HepG2 (cell line): ENCODE measurements around the gene MED12L. TPM values are rescaled to one million over a fixed set of nuclear protein-coding genes. Genes with fewer than 3 reads are reported as not detected.

Source experiments
- ATAC-seq: fragments of 200-7000 bp; cut with Tn5 transposase; 3 replicates; pipeline ENCODE4 v1.9.1; 2020; ENCODE audit warnings: mild to moderate bottlenecking, moderate library complexity
- BruUV-seq: library from RNA; stranded (reverse); fragments of 400-500 nt; replicated peaks from 2 replicates; lab custom pipeline; 2021; lab: Mats Ljungman, UMichigan
- CTCF ChIA-PET: fragments of 300-600 bp; formaldehyde crosslinking; extraction: SDS; loops from one replicate; lab custom pipeline; 2021; ENCODE audit warnings: low total read pairs, inconsistent platforms, low intra/inter-chr PET ratio; lab: Yijun Ruan, JAX
- POLR2A ChIA-PET: fragments of 350-600 bp; sonication (Branson Sonifier 250); formaldehyde crosslinking; loops from one replicate; lab custom pipeline; 2020; ENCODE audit warnings: antibody characterized with exemption, inconsistent platforms; lab: Yijun Ruan, JAX
- DNase-seq: peaks from one replicate; pipeline ENCODE4 v3.0.0-alpha.2; 2015; ENCODE audit warnings: low spot score
- FAIRE-seq: peaks from 3 replicates; lab custom pipeline; 2011; peaks lifted over from hg19 to GRCh38; lab: Jason Lieb, UNC
- H2AFZ ChIP-seq: one replicate; pipeline ENCODE4 v1.6.1; 2011; ENCODE audit warnings: low read length, inconsistent platforms
- H3K27ac ChIP-seq: fragments of 300-600 bp; 3 replicates; pipeline ENCODE4 v1.8.0; 2011; ENCODE audit warnings: mixed run types, mild to moderate bottlenecking, mixed read lengths, low read length, inconsistent platforms; ENCODE audit not compliant: insufficient read depth; ENCODE audit errors: extremely low read length
- H3K27me3 ChIP-seq, 2 experiments: fragments of 200-600 bp in 1 of 2; 2 replicates in 1 of 2; 3 replicates in 1 of 2; pipeline versions ENCODE4 v1.6.0 to v1.8.0; 2011; ENCODE audit warnings: low read length in 2 of 2, mild to moderate bottlenecking in 2 of 2, moderate library complexity in 2 of 2, inconsistent platforms in 1 of 2; ENCODE audit not compliant: insufficient read depth in 2 of 2, control insufficient read depth in 1 of 2
- H3K36me3 ChIP-seq, 2 experiments: fragments of 200-600 bp in 1 of 2; replicated peaks in 1 of 2; 2 replicates in 1 of 2; 3 replicates in 1 of 2; pipeline versions ENCODE4 v1.5.1 to v1.8.0; 2011; ENCODE audit warnings: low read length in 2 of 2, inconsistent platforms in 1 of 2; ENCODE audit not compliant: insufficient read depth in 2 of 2, control insufficient read depth in 1 of 2
- H3K4me1 ChIP-seq: 2 replicates; pipeline ENCODE4 v1.5.1; 2012; ENCODE audit warnings: low read length, inconsistent platforms; ENCODE audit not compliant: insufficient read depth
- H3K4me2 ChIP-seq: 2 replicates; pipeline ENCODE4 v1.6.0; 2011; ENCODE audit warnings: low read depth, low read length, inconsistent platforms
- H3K4me3 ChIP-seq, 3 experiments: fragments of 200-600 bp in 1 of 3; sonication (generic), shearing (Covaris generic) in 1 of 3; replicated peaks in 1 of 3; 2 replicates each; pipeline ENCODE4 v1.5.1; 2011 to 2016; ENCODE audit warnings: low read length in 3 of 3, inconsistent platforms in 2 of 3, low read depth in 2 of 3, mild to moderate bottlenecking in 2 of 3, control low read depth in 1 of 3, mixed read lengths in 1 of 3; ENCODE audit not compliant: insufficient read depth in 1 of 3
- H3K79me2 ChIP-seq: one replicate; pipeline ENCODE4 v1.6.1; 2011; ENCODE audit warnings: low read length, inconsistent platforms; ENCODE audit not compliant: insufficient read depth
- H3K9ac ChIP-seq: 2 replicates; pipeline ENCODE4 v1.6.0; 2011; ENCODE audit warnings: mild to moderate bottlenecking, low read depth, low read length, inconsistent platforms; ENCODE audit not compliant: insufficient read depth
- H3K9me3 ChIP-seq: 2 replicates; pipeline ENCODE4 v1.5.1; 2012; ENCODE audit warnings: mild to moderate bottlenecking, low read length
- H4K20me1 ChIP-seq: 2 replicates; pipeline ENCODE4 v1.6.0; 2011; ENCODE audit warnings: inconsistent platforms, mild to moderate bottlenecking, low read length, moderate library complexity; ENCODE audit not compliant: insufficient read depth
- KDM4B ChIP-seq: sonication (generic); formaldehyde crosslinking; IDR thresholded peaks from 2 replicates; pipeline ENCODE4 v1.4.0; 2020; ENCODE audit warnings: missing genetic modification reagents
- SOX13 ChIP-seq, 3 experiments: fragments of 450-650 bp in 1 of 3; sonication (generic) in 1 of 3; formaldehyde crosslinking in 1 of 3; IDR thresholded peaks in 2 of 3; conservative IDR thresholded peaks in 1 of 3; 2 replicates each; pipeline versions ENCODE4 v1.5.0 to v1.6.1; 2016 to 2020; ENCODE audit warnings: antibody characterized with exemption in 1 of 3, mild to moderate bottlenecking in 1 of 3, missing compliant biosample characterization in 1 of 3, missing genetic modification reagents in 1 of 3, moderate library complexity in 1 of 3
- ZNF331 ChIP-seq: sonication (generic); formaldehyde crosslinking; IDR thresholded peaks from 2 replicates; pipeline ENCODE4 v1.4.0; 2020; ENCODE audit warnings: missing genetic modification reagents
- ZNF644 ChIP-seq: IDR thresholded peaks from 2 replicates; pipeline ENCODE4 v1.6.1; 2016; ENCODE audit warnings: low read depth
- ZNF746 ChIP-seq: sonication (generic); formaldehyde crosslinking; IDR thresholded peaks from 2 replicates; pipeline ENCODE4 v1.8.0; 2022; ENCODE audit warnings: mild to moderate bottlenecking, missing genetic modification reagents
- WGBS: methylation state at CpG from one replicate; pipeline ENCODE4 v1.1.6; 2017; ENCODE audit warnings: low lambda C conversion rate; 5-methylcytosine and 5-hydroxymethylcytosine counted together
- in situ Hi-C: cut with HindIII; loops from 2 replicates; pipeline ENCODE4 v1.10.0; 2017; ENCODE audit warnings: low pct_unique_long_range_greater_than_20kb; ENCODE audit not compliant: extremely low pct_ligation_motif_present
- intact Hi-C: fragments of 100-400 bp; cut with micrococcal nuclease; formaldehyde crosslinking; loops from one replicate; pipeline ENCODE4 v1.10.0; 2022; ENCODE audit not compliant: unreplicated experiment
- polyA plus RNA-seq, 8 experiments: library from polyadenylated mRNA; depleted of rRNA in 3 of 8; stranded (reverse) in 7 of 8; unstranded in 1 of 8; fragments of >200 nt; fragmentation: Illumina TruSeq in 4 of 8; extraction: Trizol in 4 of 8; gene quantifications; 2 replicates each; pipeline versions ENCODE4 v1.2.1 to v1.2.3, GENCODE V29; 2011 to 2016; ENCODE audit warnings: low read depth in 4 of 8, missing spikeins in 1 of 8, mixed read lengths in 1 of 8; ENCODE audit not compliant: insufficient read depth in 1 of 8
- total RNA-seq, 5 experiments: library from RNA; depleted of rRNA; stranded (reverse); fragments of >200 nt; fragmentation: Illumina TruSeq; extraction: Trizol; gene quantifications; 2 replicates each; pipeline ENCODE4 v1.2.3, GENCODE V29; 2016; ENCODE audit warnings: low read depth in 1 of 5
- TF ChIP-seq, protein P1 (sequence below), 2 experiments: fragments of 450-650 bp in 1 of 2; sonication (generic) in 1 of 2; formaldehyde crosslinking; IDR thresholded peaks; 2 replicates each; pipeline versions ENCODE4 v1.5.0 to v1.8.0; 2020 to 2022; ENCODE audit warnings: mild to moderate bottlenecking in 1 of 2, missing genetic modification reagents in 1 of 2
- TF ChIP-seq, protein P2 (sequence below): IDR thresholded peaks from 2 replicates; pipeline ENCODE4 v1.6.1; 2016; ENCODE audit warnings: missing compliant biosample characterization, missing genetic modification reagents, borderline replicate concordance
- TF ChIP-seq, protein P3 (sequence below): sonication (generic); formaldehyde crosslinking; IDR thresholded peaks from 2 replicates; pipeline ENCODE4 v1.5.0; 2020; ENCODE audit warnings: mild to moderate bottlenecking, missing genetic modification reagents, moderate library complexity
- TF ChIP-seq, protein P4 (sequence below): IDR thresholded peaks from 2 replicates; pipeline ENCODE4 v1.4.0; 2020; ENCODE audit warnings: mild to moderate bottlenecking, missing genetic modification reagents
- TF ChIP-seq, protein P5 (sequence below): sonication (generic); formaldehyde crosslinking; IDR thresholded peaks from 2 replicates; pipeline ENCODE4 v1.4.0; 2020; ENCODE audit warnings: missing genetic modification reagents
- TF ChIP-seq, protein P6 (sequence below): sonication (generic); formaldehyde crosslinking; IDR thresholded peaks from 2 replicates; pipeline ENCODE4 v1.4.0; 2020; ENCODE audit warnings: missing genetic modification reagents, mild to moderate bottlenecking, borderline replicate concordance

MED12L gene
- total and polyA plus RNA-seq, 2 of the 13 experiments (the other 11 are each of a cell fraction or from before 2014, with no cell fraction given) = 0.07 to 0.64 TPM

DNA sequence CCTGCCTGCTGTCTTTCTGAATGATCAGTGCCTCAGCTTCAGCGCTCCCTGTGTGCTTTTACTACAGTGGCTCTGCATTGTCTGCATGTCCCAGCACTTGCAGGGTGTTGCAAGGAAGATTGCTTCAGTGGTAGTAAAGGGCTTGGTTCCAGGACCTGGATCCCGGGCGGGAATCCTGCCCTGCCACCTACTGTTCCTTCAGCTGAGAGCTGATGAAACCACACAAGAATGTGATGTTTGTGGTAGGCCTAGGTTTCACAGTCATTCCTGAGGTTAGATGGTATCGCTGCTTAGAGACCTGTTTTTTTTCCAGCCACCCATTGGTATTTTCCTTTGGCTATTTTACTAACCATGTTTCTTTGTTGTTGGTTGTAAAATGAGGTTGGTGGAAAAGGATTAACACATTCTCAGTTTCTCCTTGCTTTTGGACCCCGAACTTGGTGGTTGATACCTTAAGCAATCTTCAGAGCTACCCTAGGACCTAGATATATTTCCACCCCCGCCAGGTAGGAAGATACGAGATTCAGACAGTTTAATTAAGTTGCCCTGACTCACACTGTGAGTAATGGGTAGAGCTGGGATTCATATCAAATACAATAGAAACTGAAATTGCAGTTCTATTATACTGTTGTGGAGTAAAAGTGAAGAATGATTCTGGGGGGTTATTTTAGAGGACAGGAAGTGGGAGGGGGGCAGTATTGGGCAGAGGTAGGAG lies 219.8 kb downstream of the MED12L start:
- POLR2A ChIA-PET = no interaction called here
- DNase-seq (peak; percentile 87), FAIRE-seq (peak; percentile 94), ATAC-seq (peak; percentile 99)
- intact Hi-C loops (no loop called here), in situ Hi-C loops (no loop called here)
- H3K4me2 ChIP-seq = no peak overlapping the region
- H3K27ac ChIP-seq = no peak overlapping the region
- no peak overlapping the region for H2AFZ ChIP-seq
- no peaks in the 10 kb centered on the region for H3K27me3 ChIP-seq
- H4K20me1 ChIP-seq = no peaks in the 10 kb centered on the region
- BruUV-seq = no TSS peak
- no peak overlapping the region for H3K4me3 ChIP-seq
- no peak overlapping the region for H3K9ac ChIP-seq
- WGBS = 8% methylated on average over 6 of the region's 7 CpGs
- H3K79me2 ChIP-seq = no peaks in the 10 kb centered on the region
- CTCF ChIA-PET = no interaction called here
- H3K4me1 ChIP-seq = peaks cover 10% of the 10 kb centered on the region
- no peaks in the 10 kb centered on the region for H3K9me3 ChIP-seq
- no peaks in the 10 kb centered on the region for H3K36me3 ChIP-seq
- TF ChIP-seq, protein P1, sequence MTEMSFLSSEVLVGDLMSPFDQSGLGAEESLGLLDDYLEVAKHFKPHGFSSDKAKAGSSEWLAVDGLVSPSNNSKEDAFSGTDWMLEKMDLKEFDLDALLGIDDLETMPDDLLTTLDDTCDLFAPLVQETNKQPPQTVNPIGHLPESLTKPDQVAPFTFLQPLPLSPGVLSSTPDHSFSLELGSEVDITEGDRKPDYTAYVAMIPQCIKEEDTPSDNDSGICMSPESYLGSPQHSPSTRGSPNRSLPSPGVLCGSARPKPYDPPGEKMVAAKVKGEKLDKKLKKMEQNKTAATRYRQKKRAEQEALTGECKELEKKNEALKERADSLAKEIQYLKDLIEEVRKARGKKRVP (CRISPR knock-in tag; IDR thresholded peaks at IDR 0.05) = peak in 1 of 2 experiments; percentile 89; a peak in 2 of 4 replicates
- TF ChIP-seq, protein P2, sequence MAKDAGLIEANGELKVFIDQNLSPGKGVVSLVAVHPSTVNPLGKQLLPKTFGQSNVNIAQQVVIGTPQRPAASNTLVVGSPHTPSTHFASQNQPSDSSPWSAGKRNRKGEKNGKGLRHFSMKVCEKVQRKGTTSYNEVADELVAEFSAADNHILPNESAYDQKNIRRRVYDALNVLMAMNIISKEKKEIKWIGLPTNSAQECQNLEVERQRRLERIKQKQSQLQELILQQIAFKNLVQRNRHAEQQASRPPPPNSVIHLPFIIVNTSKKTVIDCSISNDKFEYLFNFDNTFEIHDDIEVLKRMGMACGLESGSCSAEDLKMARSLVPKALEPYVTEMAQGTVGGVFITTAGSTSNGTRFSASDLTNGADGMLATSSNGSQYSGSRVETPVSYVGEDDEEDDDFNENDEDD (CRISPR knock-in tag) = peak; percentile 21; the same call in 1 of the 2 replicates
- TF ChIP-seq, protein P3, sequence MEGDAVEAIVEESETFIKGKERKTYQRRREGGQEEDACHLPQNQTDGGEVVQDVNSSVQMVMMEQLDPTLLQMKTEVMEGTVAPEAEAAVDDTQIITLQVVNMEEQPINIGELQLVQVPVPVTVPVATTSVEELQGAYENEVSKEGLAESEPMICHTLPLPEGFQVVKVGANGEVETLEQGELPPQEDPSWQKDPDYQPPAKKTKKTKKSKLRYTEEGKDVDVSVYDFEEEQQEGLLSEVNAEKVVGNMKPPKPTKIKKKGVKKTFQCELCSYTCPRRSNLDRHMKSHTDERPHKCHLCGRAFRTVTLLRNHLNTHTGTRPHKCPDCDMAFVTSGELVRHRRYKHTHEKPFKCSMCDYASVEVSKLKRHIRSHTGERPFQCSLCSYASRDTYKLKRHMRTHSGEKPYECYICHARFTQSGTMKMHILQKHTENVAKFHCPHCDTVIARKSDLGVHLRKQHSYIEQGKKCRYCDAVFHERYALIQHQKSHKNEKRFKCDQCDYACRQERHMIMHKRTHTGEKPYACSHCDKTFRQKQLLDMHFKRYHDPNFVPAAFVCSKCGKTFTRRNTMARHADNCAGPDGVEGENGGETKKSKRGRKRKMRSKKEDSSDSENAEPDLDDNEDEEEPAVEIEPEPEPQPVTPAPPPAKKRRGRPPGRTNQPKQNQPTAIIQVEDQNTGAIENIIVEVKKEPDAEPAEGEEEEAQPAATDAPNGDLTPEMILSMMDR (CRISPR knock-in tag) = peak; percentile 63
- TF ChIP-seq ZNF331 (0 out of 2 replicates have a peak, but pooled peaks have one; percentile 11), ZNF746 (CRISPR knock-in tag) (no peak), ZNF644 (peak; percentile 28; the same call in 1 of the 2 replicates), KDM4B (CRISPR knock-in tag) (no peak), SOX13 (IDR thresholded peaks at IDR 0.05) (no peak), SOX13 (CRISPR knock-in tag; conservative IDR thresholded peaks at IDR 0.05 in 1 of 2, IDR thresholded peaks at IDR 0.05 in 1 of 2) (peak in 1 of 2 experiments; percentile 30; a peak in 1 of 4 replicates)
- TF ChIP-seq, protein P4, sequence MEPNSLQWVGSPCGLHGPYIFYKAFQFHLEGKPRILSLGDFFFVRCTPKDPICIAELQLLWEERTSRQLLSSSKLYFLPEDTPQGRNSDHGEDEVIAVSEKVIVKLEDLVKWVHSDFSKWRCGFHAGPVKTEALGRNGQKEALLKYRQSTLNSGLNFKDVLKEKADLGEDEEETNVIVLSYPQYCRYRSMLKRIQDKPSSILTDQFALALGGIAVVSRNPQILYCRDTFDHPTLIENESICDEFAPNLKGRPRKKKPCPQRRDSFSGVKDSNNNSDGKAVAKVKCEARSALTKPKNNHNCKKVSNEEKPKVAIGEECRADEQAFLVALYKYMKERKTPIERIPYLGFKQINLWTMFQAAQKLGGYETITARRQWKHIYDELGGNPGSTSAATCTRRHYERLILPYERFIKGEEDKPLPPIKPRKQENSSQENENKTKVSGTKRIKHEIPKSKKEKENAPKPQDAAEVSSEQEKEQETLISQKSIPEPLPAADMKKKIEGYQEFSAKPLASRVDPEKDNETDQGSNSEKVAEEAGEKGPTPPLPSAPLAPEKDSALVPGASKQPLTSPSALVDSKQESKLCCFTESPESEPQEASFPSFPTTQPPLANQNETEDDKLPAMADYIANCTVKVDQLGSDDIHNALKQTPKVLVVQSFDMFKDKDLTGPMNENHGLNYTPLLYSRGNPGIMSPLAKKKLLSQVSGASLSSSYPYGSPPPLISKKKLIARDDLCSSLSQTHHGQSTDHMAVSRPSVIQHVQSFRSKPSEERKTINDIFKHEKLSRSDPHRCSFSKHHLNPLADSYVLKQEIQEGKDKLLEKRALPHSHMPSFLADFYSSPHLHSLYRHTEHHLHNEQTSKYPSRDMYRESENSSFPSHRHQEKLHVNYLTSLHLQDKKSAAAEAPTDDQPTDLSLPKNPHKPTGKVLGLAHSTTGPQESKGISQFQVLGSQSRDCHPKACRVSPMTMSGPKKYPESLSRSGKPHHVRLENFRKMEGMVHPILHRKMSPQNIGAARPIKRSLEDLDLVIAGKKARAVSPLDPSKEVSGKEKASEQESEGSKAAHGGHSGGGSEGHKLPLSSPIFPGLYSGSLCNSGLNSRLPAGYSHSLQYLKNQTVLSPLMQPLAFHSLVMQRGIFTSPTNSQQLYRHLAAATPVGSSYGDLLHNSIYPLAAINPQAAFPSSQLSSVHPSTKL (CRISPR knock-in tag) = 0 out of 2 replicates have a peak, but pooled peaks have one; percentile 44
- TF ChIP-seq, protein P5, sequence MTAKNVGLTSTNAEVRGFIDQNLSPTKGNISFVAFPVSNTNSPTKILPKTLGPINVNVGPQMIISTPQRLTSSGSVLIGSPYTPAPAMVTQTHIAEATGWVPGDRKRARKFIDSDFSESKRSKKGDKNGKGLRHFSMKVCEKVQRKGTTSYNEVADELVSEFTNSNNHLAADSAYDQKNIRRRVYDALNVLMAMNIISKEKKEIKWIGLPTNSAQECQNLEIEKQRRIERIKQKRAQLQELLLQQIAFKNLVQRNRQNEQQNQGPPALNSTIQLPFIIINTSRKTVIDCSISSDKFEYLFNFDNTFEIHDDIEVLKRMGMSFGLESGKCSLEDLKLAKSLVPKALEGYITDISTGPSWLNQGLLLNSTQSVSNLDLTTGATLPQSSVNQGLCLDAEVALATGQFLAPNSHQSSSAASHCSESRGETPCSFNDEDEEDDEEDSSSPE (CRISPR knock-in tag) = 0 out of 2 replicates have a peak, but pooled peaks have one; percentile 39
- TF ChIP-seq, protein P6, sequence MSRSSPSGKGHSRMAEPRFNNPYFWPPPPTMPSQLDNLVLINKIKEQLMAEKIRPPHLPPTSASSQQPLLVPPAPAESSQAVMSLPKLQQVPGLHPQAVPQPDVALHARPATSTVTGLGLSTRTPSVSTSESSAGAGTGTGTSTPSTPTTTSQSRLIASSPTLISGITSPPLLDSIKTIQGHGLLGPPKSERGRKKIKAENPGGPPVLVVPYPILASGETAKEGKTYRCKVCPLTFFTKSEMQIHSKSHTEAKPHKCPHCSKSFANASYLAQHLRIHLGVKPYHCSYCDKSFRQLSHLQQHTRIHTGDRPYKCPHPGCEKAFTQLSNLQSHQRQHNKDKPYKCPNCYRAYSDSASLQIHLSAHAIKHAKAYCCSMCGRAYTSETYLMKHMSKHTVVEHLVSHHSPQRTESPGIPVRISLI (CRISPR knock-in tag) = no peak
